Lower leg skin (tissue), 3 donors: ENCODE data around the gene SIGLEC11.

ENCODE experiments used
- CTCF ChIP-seq, 3 donors: fragments of 450-650 bp; IDR thresholded peaks; one replicate each; pipeline ENCODE4 v1.5.1; 2016; ENCODE audit warnings: antibody characterized with exemption in 3 of 3, mild to moderate bottlenecking in 3 of 3, moderate library complexity in 2 of 3
- POLR2A ChIP-seq, 2 donors: fragments of 450-650 bp; IDR thresholded peaks; one replicate each; pipeline ENCODE4 v1.6.1; 2016 to 2017; ENCODE audit warnings: antibody characterized with exemption in 2 of 2, mild to moderate bottlenecking in 1 of 2, moderate library complexity in 1 of 2

GRCh38 chr19:49953416-49953815, 7.6 kb downstream of the SIGLEC11 start:
- TF ChIP-seq CTCF (IDR thresholded peaks at IDR 0.05) (no peak), POLR2A (IDR thresholded peaks at IDR 0.05) (no peak)
